ENCODE data around the gene VANGL1. TPM values are rescaled to one million over a fixed set of nuclear protein-coding genes. Genes with fewer than 3 reads are reported as not detected.

VANGL1 gene
- total RNA-seq, 1 donor from 2014 or later: 13.8 TPM

GRCh38 chr1:115679141-115679611, 37.4 kb downstream of the VANGL1 start:
- peaks cover 12% of the 10 kb centered on the region for H3K36me3 Mint-ChIP-seq (ENCODE audit: low read depth, unreplicated experiment)
- H3K9me3 Mint-ChIP-seq (ENCODE audit: unreplicated experiment): peaks cover 2% of the 10 kb centered on the region
- peaks cover 11% of the 10 kb centered on the region for H3K36me3 ChIP-seq (ENCODE audit: insufficient read depth, low read length)
- no peak overlapping the region for H3K27ac ChIP-seq (ENCODE audit: low read depth, low read length)
- H3K4me2 ChIP-seq (ENCODE audit: low read length): peak overlapping the region; percentile 28
- H3K9ac ChIP-seq (ENCODE audit: low read length): peak overlapping the region; percentile 5
- FAIRE-seq (peak; percentile 47), DNase-seq (ENCODE audit: low read depth) (peak; percentile 69)
- no peaks in the 10 kb centered on the region for H3K27me3 Mint-ChIP-seq (ENCODE audit: low read depth, unreplicated experiment)
- H3K4me1 Mint-ChIP-seq (ENCODE audit: low read depth, unreplicated experiment): peaks cover 34% of the 10 kb centered on the region
- no peak overlapping the region for H2AFZ ChIP-seq (ENCODE audit: low read depth, low read length)
- no peak overlapping the region for H3K4me3 ChIP-seq (ENCODE audit: insufficient read depth, low read depth, low read length)
- H3K79me2 ChIP-seq (ENCODE audit: insufficient read depth, low read length): peaks cover 18% of the 10 kb centered on the region
- TF ChIP-seq, protein P1, sequence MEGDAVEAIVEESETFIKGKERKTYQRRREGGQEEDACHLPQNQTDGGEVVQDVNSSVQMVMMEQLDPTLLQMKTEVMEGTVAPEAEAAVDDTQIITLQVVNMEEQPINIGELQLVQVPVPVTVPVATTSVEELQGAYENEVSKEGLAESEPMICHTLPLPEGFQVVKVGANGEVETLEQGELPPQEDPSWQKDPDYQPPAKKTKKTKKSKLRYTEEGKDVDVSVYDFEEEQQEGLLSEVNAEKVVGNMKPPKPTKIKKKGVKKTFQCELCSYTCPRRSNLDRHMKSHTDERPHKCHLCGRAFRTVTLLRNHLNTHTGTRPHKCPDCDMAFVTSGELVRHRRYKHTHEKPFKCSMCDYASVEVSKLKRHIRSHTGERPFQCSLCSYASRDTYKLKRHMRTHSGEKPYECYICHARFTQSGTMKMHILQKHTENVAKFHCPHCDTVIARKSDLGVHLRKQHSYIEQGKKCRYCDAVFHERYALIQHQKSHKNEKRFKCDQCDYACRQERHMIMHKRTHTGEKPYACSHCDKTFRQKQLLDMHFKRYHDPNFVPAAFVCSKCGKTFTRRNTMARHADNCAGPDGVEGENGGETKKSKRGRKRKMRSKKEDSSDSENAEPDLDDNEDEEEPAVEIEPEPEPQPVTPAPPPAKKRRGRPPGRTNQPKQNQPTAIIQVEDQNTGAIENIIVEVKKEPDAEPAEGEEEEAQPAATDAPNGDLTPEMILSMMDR (IDR thresholded peaks at IDR 0.05; ENCODE audit: insufficient read depth, low read depth, low read length): no peak
- TF ChIP-seq EZH2 (IDR thresholded peaks at IDR 0.05; ENCODE audit: insufficient read depth, low read length): no peak
- no peak overlapping the region for H3K4me3 Mint-ChIP-seq (ENCODE audit: unreplicated experiment)
- peaks cover 13% of the 10 kb centered on the region for H4K20me1 ChIP-seq (ENCODE audit: insufficient read depth, low read length)
- H3K27ac Mint-ChIP-seq (ENCODE audit: unreplicated experiment): peak overlapping the region; percentile 26
- peaks cover 28% of the 10 kb centered on the region for H3K4me1 ChIP-seq (ENCODE audit: insufficient read depth, low read length)
- no peaks in the 10 kb centered on the region for H3K9me3 ChIP-seq (ENCODE audit: insufficient read depth, low read depth, low read length)
- no peaks in the 10 kb centered on the region for H3K27me3 ChIP-seq (ENCODE audit: insufficient read depth, low read length)

GRCh38 chr1:115680730-115681111, 39.0 kb downstream of the VANGL1 start:
- H3K27me3 ChIP-seq (ENCODE audit: insufficient read depth, low read length): no peaks in the 10 kb centered on the region
- no peak overlapping the region for H3K27ac ChIP-seq (ENCODE audit: low read depth, low read length)
- H3K9me3 ChIP-seq (ENCODE audit: insufficient read depth, low read depth, low read length): no peaks in the 10 kb centered on the region
- peaks cover 13% of the 10 kb centered on the region for H4K20me1 ChIP-seq (ENCODE audit: insufficient read depth, low read length)
- DNase-seq (ENCODE audit: low read depth) (no peak), FAIRE-seq (no peak)
- Mint-ChIP-seq H3K9me3 (ENCODE audit: unreplicated experiment) (peaks cover 2% of the 10 kb centered on the region), H3K4me3 (ENCODE audit: unreplicated experiment) (no peak overlapping the region), H3K36me3 (ENCODE audit: low read depth, unreplicated experiment) (peaks cover 14% of the 10 kb centered on the region), H3K4me1 (ENCODE audit: low read depth, unreplicated experiment) (peaks cover 33% of the 10 kb centered on the region), H3K27ac (ENCODE audit: unreplicated experiment) (no peak overlapping the region), H3K27me3 (ENCODE audit: low read depth, unreplicated experiment) (no peaks in the 10 kb centered on the region)
- H3K4me3 ChIP-seq (ENCODE audit: insufficient read depth, low read depth, low read length): no peak overlapping the region
- H2AFZ ChIP-seq (ENCODE audit: low read depth, low read length): no peak overlapping the region
- H3K4me1 ChIP-seq (ENCODE audit: insufficient read depth, low read length): peaks cover 28% of the 10 kb centered on the region
- peaks cover 11% of the 10 kb centered on the region for H3K79me2 ChIP-seq (ENCODE audit: insufficient read depth, low read length)
- no peak for TF ChIP-seq EZH2 (IDR thresholded peaks at IDR 0.05; ENCODE audit: insufficient read depth, low read length)
- TF ChIP-seq, protein P1 (IDR thresholded peaks at IDR 0.05; ENCODE audit: insufficient read depth, low read depth, low read length): no peak
- H3K4me2 ChIP-seq (ENCODE audit: low read length): no peak overlapping the region
- H3K9ac ChIP-seq (ENCODE audit: low read length): no peak overlapping the region
- H3K36me3 ChIP-seq (ENCODE audit: insufficient read depth, low read length): peaks cover 20% of the 10 kb centered on the region

DNA sequence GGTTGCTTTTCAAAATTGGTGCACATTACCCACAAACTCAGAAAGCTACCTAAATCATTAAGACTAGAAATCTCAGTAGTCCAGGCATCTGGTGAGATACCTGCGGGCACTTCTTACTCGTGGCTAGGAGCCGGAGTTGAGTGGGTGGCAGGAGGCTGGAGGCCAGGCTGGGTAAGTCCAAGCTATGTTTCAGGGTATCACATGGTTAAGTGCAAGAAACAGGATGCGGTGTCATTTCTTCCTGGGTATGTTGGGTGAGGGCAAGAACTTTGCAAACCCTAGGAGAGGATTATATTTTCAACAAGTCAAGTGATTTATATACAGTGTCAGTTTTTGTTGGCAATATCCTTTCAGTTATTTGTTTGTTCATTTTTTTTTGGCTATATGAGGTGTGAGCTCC, 41.0 kb downstream of the VANGL1 start:
- no peak for DNase-seq (ENCODE audit: low read depth)
- TF ChIP-seq EZH2 (IDR thresholded peaks at IDR 0.05; ENCODE audit: insufficient read depth, low read length): no peak
- TF ChIP-seq, protein P1 (IDR thresholded peaks at IDR 0.05; ENCODE audit: insufficient read depth, low read depth, low read length): no peak
- Histone ChIP-seq H3K79me2 (ENCODE audit: insufficient read depth, low read length) (peaks cover 6% of the 10 kb centered on the region), H3K27ac (ENCODE audit: low read depth, low read length) (no peak overlapping the region), H2AFZ (ENCODE audit: low read depth, low read length) (no peak overlapping the region), H3K36me3 (ENCODE audit: insufficient read depth, low read length) (peaks cover 25% of the 10 kb centered on the region), H3K27me3 (ENCODE audit: insufficient read depth, low read length) (no peaks in the 10 kb centered on the region), H3K4me1 (ENCODE audit: insufficient read depth, low read length) (peaks cover 16% of the 10 kb centered on the region), H3K9ac (ENCODE audit: low read length) (no peak overlapping the region), H3K9me3 (ENCODE audit: insufficient read depth, low read depth, low read length) (no peaks in the 10 kb centered on the region), H4K20me1 (ENCODE audit: insufficient read depth, low read length) (peaks cover 9% of the 10 kb centered on the region), H3K4me3 (ENCODE audit: insufficient read depth, low read depth, low read length) (no peak overlapping the region), H3K4me2 (ENCODE audit: low read length) (no peak overlapping the region)
- Mint-ChIP-seq H3K27ac (ENCODE audit: unreplicated experiment) (no peak overlapping the region), H3K27me3 (ENCODE audit: low read depth, unreplicated experiment) (no peaks in the 10 kb centered on the region), H3K4me3 (ENCODE audit: unreplicated experiment) (no peak overlapping the region), H3K4me1 (ENCODE audit: low read depth, unreplicated experiment) (peaks cover 21% of the 10 kb centered on the region), H3K9me3 (ENCODE audit: unreplicated experiment) (peaks cover 2% of the 10 kb centered on the region), H3K36me3 (ENCODE audit: low read depth, unreplicated experiment) (peaks cover 14% of the 10 kb centered on the region)
- FAIRE-seq: no peak
